Activated T-helper 1 cell treated with anti-CD3 and anti-CD28 coated beads, Interleukin-12 subunit alpha, Interleukin-12 subunit beta, Interleukin-2, Interleukin-4 antibody, amounts not matched to agents 30 ng/mL and 10 ng/mL and 1 ng/mL, durations not matched to agents 14 hours and 24 hours and 36 hours (primary cell): ENCODE data around the gene SEPTIN11. TPM values are rescaled to one million over a fixed set of nuclear protein-coding genes. Genes with fewer than 3 reads are reported as not detected.

Source experiments
- DNase-seq: peaks from one replicate; pipeline ENCODE4 v3.0.0; 2021; ENCODE audit warnings: low spot score
- H3K27ac Mint-ChIP-seq: one replicate; pipeline ENCODE4 v1.8.0; 2021; ENCODE audit warnings: mild to moderate bottlenecking, mixed read lengths
- H3K27me3 Mint-ChIP-seq: one replicate; pipeline ENCODE4 v1.8.0; 2022; ENCODE audit warnings: mild to moderate bottlenecking, moderate library complexity, mixed read lengths; ENCODE audit not compliant: insufficient read depth
- H3K36me3 Mint-ChIP-seq: one replicate; pipeline ENCODE4 v1.8.0; 2021; ENCODE audit warnings: low read depth, mixed read lengths
- H3K4me1 Mint-ChIP-seq: one replicate; pipeline ENCODE4 v1.8.0; 2021; ENCODE audit warnings: low read depth, mixed read lengths
- H3K4me3 Mint-ChIP-seq: one replicate; pipeline ENCODE4 v1.8.0; 2021; ENCODE audit warnings: mild to moderate bottlenecking, moderate library complexity, mixed read lengths
- H3K9me3 Mint-ChIP-seq: one replicate; pipeline ENCODE4 v1.8.0; 2021; ENCODE audit warnings: mixed read lengths
- intact Hi-C: fragments of 100-400 bp; cut with micrococcal nuclease; formaldehyde crosslinking; loops from one replicate; pipeline ENCODE4 v1.15.1; 2024
- total RNA-seq: library from RNA; stranded (reverse); gene quantifications from 2 replicates; pipeline ENCODE4 v1.2.3, GENCODE V29; 2022

SEPTIN11 gene
- total RNA-seq, 1 donor from 2014 or later, result 23.6 TPM

DNA sequence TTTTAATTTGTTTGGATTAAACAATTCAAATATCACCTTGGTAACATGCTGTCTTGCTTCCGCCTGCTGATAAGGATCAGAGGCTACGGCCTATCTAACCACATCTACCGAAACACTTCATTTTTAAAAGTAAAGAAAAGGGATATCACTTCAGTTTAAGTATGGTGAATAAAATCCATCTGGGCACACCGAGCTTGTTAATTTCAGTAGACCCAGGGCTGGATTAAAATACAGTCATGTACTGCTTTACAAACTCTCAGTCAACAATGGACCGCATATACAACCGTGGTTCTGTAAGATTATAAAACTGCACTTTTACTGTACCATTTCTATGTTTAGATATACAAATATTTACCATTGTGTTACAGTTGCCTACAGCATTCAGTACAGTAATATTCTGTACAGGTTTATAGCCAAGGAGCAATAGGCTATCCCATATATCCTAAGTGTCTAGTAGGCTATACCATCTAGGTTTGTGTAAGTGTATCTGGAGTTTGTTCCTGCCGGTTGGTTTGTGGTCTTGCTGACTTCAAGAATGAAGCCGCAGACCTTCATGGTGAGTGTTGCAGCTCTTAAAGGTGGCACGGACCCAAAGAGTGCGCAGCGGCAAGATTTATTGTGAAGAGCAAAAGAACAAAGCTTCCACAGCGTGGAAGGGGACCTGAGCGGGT is 40.0 kb downstream of the SEPTIN11 start:
- H3K4me3 Mint-ChIP-seq, result no peak overlapping the region
- H3K4me1 Mint-ChIP-seq, result peaks cover 65% of the 10 kb centered on the region
- H3K36me3 Mint-ChIP-seq, result peaks cover 8% of the 10 kb centered on the region
- H3K27me3 Mint-ChIP-seq, result peaks cover 8% of the 10 kb centered on the region
- peaks cover 8% of the 10 kb centered on the region for H3K9me3 Mint-ChIP-seq
- intact Hi-C loops, result no loop called here
- no peak overlapping the region for H3K27ac Mint-ChIP-seq
- peak; percentile 16 for DNase-seq

DNA sequence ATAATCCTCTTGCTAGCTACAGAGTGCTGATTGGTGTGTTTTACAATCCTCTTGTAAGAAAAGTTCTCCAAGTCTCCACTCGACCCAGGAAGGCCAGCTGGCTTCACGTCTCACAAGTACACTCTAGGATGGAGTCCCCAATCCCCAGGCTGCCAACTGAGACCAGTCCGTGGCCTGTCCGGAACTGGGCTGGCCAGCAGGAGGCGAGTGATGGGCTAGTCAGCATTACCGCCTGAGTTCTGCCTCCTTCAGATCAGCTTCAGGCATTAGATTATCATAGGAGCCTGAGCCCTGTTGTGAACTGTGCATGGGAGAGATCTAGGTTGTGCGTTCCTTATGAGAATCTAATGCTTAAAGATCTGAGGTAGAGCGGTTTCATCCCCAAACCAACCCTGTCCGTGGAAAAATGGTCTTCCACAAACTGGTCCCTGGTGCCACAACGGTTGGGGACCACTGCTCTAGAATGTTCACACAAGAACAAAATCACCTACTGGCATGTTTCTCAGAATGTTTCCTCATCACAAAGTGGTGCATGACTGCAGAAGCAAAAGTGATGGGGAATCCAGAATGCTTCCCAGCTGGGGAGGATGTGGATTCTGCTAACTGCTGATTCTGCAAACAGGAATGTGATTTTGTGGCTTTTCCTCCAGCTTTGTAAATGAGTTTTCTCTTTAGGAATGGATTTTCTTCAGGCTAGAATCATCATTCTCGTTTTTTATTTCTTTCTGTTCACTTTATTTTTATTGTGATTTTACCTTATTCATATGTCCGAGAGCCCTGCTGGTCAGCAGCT is 40.9 kb downstream of the SEPTIN11 start:
- Mint-ChIP-seq H3K9me3 (peaks cover 8% of the 10 kb centered on the region), H3K27ac (no peak overlapping the region), H3K4me1 (peaks cover 60% of the 10 kb centered on the region), H3K36me3 (peaks cover 9% of the 10 kb centered on the region), H3K4me3 (no peak overlapping the region), H3K27me3 (peaks cover 8% of the 10 kb centered on the region)
- intact Hi-C loops, result no loop called here
- DNase-seq, result no peak

DNA sequence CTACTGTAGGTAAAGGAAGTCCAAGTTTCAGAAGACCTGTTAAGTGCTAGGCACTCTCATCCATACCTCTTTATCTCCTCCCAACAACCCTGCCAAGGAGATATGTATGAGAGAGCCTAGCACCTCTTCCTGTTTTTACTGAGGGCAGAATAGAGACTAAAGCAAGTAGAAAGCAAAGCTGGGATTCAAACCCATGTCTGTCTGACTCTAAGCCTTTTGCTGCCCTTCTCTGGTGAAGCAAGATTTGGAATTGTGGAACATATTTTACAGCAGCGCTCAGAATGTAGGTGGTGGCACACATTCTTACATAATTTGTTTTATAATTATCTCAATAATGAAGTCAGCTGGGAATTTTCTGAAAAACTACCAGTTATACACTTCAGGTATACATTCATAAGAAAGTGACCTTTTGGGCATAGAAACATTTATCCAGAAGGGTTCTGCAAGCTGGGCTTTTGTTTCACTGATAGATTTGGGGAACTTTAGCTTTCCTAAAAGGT is 41.7 kb downstream of the SEPTIN11 start:
- Mint-ChIP-seq H3K36me3 (peaks cover 14% of the 10 kb centered on the region), H3K4me1 (peaks cover 68% of the 10 kb centered on the region), H3K9me3 (peaks cover 8% of the 10 kb centered on the region), H3K27me3 (peaks cover 4% of the 10 kb centered on the region), H3K4me3 (no peak overlapping the region), H3K27ac (no peak overlapping the region)
- DNase-seq, result no peak
- intact Hi-C loops, result no loop called here

DNA sequence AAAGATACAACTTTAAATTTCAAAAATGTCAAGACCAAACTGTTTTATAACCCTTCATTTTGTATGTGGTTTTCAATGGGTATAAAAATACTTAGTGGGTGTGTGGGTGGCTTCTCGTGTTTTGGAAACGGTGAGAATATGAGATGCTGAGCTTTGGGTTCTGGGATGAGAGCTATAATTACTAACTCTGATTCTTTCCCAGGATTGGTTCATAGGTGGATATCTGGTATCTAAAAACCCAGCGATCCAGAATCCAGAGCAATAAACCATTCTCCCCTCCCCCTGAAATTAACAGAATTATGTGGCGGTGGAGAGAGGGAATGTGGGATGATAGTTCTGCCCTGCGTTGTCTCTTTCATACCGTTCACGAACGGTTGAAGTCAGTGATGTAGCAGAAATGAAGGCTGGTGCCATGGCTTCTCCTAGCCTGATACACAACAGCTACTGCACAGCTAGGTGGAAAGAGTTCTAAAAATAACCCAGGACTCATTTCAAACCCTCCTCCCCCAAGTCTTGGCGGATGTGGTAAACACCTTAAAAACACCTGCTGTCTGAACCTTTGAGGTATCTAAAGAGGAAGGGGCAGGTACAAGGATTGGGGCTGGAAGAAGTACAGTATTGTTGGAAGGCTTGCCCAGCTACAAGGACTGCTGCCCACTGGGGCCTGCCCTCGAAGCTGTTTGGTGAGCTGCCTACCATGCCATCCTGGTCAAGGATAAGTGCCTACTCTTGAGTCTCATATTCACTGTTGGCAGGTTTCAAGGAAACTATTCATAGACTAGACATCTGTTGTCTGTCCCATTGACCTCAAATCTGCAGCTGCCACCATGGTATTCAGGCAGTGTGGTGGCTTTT is 44.5 kb downstream of the SEPTIN11 start:
- H3K36me3 Mint-ChIP-seq, result peaks cover 23% of the 10 kb centered on the region
- peak overlapping the region; percentile 63 for H3K4me3 Mint-ChIP-seq
- H3K9me3 Mint-ChIP-seq, result peaks cover 8% of the 10 kb centered on the region
- intact Hi-C loops, result loop anchor here (1.0 kb wide), 5 partner anchors 13 to 82 kb away; no protein-coding TSS in a partner anchor
- DNase-seq, result peak; percentile 54
- H3K4me1 Mint-ChIP-seq, result peaks cover 48% of the 10 kb centered on the region
- H3K27me3 Mint-ChIP-seq, result peaks cover 7% of the 10 kb centered on the region
- H3K27ac Mint-ChIP-seq, result peak overlapping the region; percentile 70

DNA sequence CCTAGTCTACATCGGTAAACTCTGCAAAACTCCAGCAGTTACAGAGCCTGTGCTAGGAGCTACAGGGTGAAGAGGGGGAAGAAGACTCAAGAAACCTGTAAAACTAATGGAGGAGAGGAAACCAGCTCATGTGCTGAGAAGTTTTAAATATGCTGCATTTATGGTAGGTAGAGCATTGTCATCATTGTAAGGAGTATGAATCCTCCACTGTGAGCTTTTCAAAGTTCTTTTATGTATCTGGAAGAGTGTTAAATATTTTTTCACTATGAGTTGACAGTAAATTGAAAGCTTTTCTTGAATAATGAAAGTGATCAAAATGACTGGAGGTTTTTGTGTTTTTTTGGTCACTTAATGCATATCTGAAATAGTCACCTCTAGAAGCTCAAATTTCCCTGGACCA is 46.2 kb downstream of the SEPTIN11 start:
- intact Hi-C loops, result loop anchor here (1.0 kb wide), 1 partner anchor 8 kb away; no protein-coding TSS in a partner anchor
- H3K9me3 Mint-ChIP-seq, result no peaks in the 10 kb centered on the region
- DNase-seq, result no peak
- peaks cover 35% of the 10 kb centered on the region for H3K4me1 Mint-ChIP-seq
- peaks cover 10% of the 10 kb centered on the region for H3K27me3 Mint-ChIP-seq
- no peak overlapping the region for H3K27ac Mint-ChIP-seq
- peaks cover 21% of the 10 kb centered on the region for H3K36me3 Mint-ChIP-seq
- no peak overlapping the region for H3K4me3 Mint-ChIP-seq

DNA sequence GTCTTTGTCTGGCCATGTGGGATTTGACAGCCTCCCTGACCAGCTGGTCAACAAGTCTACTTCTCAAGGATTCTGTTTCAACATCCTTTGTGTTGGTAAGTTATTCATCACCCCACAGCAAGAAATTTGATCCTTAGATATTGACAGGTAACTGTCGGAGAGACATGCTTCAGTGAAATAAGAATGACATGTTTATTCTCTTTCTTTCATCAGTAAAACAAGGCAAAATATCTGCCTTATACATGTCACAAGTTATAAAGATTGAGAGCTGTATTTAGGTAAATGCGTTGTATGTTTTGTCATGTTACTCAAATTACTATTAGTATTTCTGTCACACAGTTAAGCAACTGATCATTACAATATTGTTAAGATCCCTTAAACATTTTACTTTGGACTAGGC is 46.9 kb downstream of the SEPTIN11 start:
- intact Hi-C loops, result no loop called here
- peaks cover 10% of the 10 kb centered on the region for H3K27me3 Mint-ChIP-seq
- peaks cover 21% of the 10 kb centered on the region for H3K36me3 Mint-ChIP-seq
- no peaks in the 10 kb centered on the region for H3K9me3 Mint-ChIP-seq
- no peak for DNase-seq
- no peak overlapping the region for H3K27ac Mint-ChIP-seq
- peaks cover 30% of the 10 kb centered on the region for H3K4me1 Mint-ChIP-seq
- H3K4me3 Mint-ChIP-seq, result no peak overlapping the region

DNA sequence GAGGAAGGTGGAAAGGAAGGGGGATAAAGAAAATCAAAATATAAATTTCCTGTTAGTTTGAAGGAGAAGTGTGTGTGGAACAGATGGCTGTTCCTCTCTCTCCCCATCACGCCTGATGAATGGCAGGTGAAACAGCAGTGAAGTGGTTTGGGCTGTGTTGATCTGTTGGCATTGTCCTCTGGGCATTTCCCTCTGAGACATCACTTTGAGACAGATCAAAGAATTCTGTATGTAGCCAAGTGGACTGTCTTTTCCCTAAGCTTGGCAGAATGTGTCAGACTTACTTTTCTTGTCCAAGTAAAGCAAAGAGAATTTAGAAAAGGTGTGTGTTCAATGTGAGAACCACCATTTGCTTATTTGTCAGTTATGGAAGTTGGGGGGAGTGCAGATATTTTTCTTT is 47.5 kb downstream of the SEPTIN11 start:
- H3K4me3 Mint-ChIP-seq, result no peak overlapping the region
- H3K4me1 Mint-ChIP-seq, result peaks cover 30% of the 10 kb centered on the region
- DNase-seq, result no peak
- intact Hi-C loops, result no loop called here
- no peaks in the 10 kb centered on the region for H3K9me3 Mint-ChIP-seq
- H3K27me3 Mint-ChIP-seq, result peaks cover 10% of the 10 kb centered on the region
- peaks cover 21% of the 10 kb centered on the region for H3K36me3 Mint-ChIP-seq
- H3K27ac Mint-ChIP-seq, result no peak overlapping the region

DNA sequence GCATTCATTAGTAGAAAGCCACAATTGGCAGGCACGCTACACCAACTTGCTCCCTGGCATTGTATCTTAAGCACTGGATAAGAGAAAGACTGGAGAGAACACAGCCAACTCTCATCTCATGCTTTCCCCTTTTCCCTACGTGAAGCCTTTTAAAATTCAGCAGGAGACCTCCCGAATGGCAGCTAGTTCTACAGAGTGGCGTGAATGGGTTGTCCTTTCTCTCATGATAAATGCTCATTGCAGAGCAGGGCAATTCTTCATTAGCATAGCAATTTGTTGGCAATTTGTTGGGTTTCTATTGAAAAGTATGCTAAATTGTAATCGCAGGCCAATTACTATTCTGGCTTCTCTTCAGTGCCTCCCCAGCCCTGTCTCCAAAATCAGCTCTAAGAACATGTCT is 48.0 kb downstream of the SEPTIN11 start:
- Mint-ChIP-seq H3K4me3 (no peak overlapping the region), H3K9me3 (no peaks in the 10 kb centered on the region), H3K4me1 (peaks cover 27% of the 10 kb centered on the region), H3K27ac (no peak overlapping the region), H3K27me3 (peaks cover 10% of the 10 kb centered on the region), H3K36me3 (peaks cover 21% of the 10 kb centered on the region)
- DNase-seq, result no peak
- intact Hi-C loops, result no loop called here

DNA sequence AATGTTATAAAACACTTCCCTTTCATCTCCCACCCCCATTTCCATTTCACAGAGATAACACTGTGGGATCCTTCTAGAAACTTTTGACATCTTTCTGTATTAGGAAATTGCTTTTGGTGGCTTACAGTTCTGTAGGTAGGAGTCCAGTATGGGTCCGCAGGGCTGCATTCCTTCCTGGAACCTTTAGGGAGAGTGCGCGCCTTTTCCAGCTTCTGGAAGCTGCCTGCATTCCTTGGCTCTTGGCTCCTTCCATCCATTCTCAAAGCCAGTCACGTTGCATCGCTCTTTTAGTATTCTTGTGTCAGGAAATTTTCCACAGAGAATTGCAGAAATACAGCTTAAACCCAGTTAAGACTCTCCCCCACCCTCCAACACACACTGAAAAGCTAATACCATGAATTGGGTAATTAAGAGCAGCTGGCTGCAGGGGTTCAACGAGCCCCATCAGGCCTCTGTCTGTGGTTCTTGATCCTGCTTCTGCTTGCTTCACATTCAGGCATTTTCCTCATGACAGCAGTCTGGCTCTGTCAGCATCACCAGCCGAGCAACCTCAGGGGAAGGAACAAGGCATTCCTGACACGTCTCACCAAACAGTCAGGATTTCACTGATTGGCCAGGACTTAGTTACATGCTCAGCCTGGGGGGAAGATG is 48.8 kb downstream of the SEPTIN11 start:
- no peak overlapping the region for H3K4me3 Mint-ChIP-seq
- peaks cover 25% of the 10 kb centered on the region for H3K4me1 Mint-ChIP-seq
- no peak for DNase-seq
- peaks cover 18% of the 10 kb centered on the region for H3K36me3 Mint-ChIP-seq
- intact Hi-C loops, result loop anchor here (2.0 kb wide), 1 partner anchor 14 kb away; no protein-coding TSS in a partner anchor
- no peaks in the 10 kb centered on the region for H3K9me3 Mint-ChIP-seq
- H3K27ac Mint-ChIP-seq, result no peak overlapping the region
- H3K27me3 Mint-ChIP-seq, result peaks cover 14% of the 10 kb centered on the region

Other genes starting within 250 kb of the SEPTIN11 start
- gene SOWAHB, start 51.6 kb upstream of the SEPTIN11 start, total RNA-seq, result not detected in 2 replicates
- gene CCNI, start 126.2 kb downstream of the SEPTIN11 start, total RNA-seq, result 236 and 253 TPM in 2 replicates
- gene CCNG2, start 207.5 kb downstream of the SEPTIN11 start, total RNA-seq, result 7.8 and 8.3 TPM in 2 replicates